Liver (tissue), 9 donors: Measurements from ENCODE around the gene RAPSN. TPM values are rescaled to one million over a fixed set of nuclear protein-coding genes. Genes with fewer than 3 reads are reported as not detected.

Experiments used
- DNase-seq: peaks from one replicate; pipeline ENCODE4 v3.0.0-alpha.2; 2017; ENCODE audit warnings: low spot score
- H3K27ac ChIP-seq, 2 donors: one replicate each; pipeline ENCODE4 v1.7.0; 2013; ENCODE audit warnings: inconsistent platforms in 2 of 2, low read length in 2 of 2, control low read depth in 1 of 2, low read depth in 1 of 2, mild to moderate bottlenecking in 1 of 2
- H3K27me3 ChIP-seq, 4 donors: one replicate each; pipeline versions ENCODE4 v1.6.1 to v1.7.0; 2013; ENCODE audit warnings: low read length in 3 of 4, inconsistent platforms in 1 of 4, mild to moderate bottlenecking in 1 of 4, moderate library complexity in 1 of 4; ENCODE audit not compliant: control insufficient read depth in 4 of 4, insufficient read depth in 4 of 4
- H3K36me3 ChIP-seq, 4 donors: one replicate each; pipeline versions ENCODE4 v1.6.1 to v1.7.0; 2013; ENCODE audit warnings: low read length in 3 of 4, mild to moderate bottlenecking in 3 of 4, low read depth in 1 of 4, moderate library complexity in 1 of 4; ENCODE audit not compliant: control insufficient read depth in 4 of 4, insufficient read depth in 3 of 4
- H3K4me1 ChIP-seq, 4 donors: one replicate each; pipeline versions ENCODE4 v1.6.1 to v1.7.0; 2013; ENCODE audit warnings: low read length in 3 of 4, mild to moderate bottlenecking in 3 of 4, moderate library complexity in 1 of 4; ENCODE audit not compliant: control insufficient read depth in 4 of 4, insufficient read depth in 4 of 4
- H3K4me3 ChIP-seq, 3 donors: one replicate each; pipeline versions ENCODE4 v1.6.1 to v1.7.0; 2013; ENCODE audit warnings: low read length in 3 of 3, control low read depth in 1 of 3, low read depth in 1 of 3, mild to moderate bottlenecking in 1 of 3
- H3K9ac ChIP-seq, 2 donors: one replicate each; pipeline ENCODE4 v1.7.0; 2013; ENCODE audit warnings: low read length in 2 of 2, mild to moderate bottlenecking in 2 of 2, moderate library complexity in 2 of 2, control low read depth in 1 of 2, low read depth in 1 of 2
- H3K9me3 ChIP-seq, 4 donors: one replicate each; pipeline versions ENCODE4 v1.6.1 to v1.7.0; 2013; ENCODE audit warnings: low read length in 3 of 4; ENCODE audit not compliant: control insufficient read depth in 4 of 4
- ATF3 ChIP-seq: IDR thresholded peaks from 2 replicates; pipeline ENCODE4 v1.6.1; 2016; ENCODE audit warnings: antibody characterized with exemption
- CTCF ChIP-seq: fragments of 150-350 bp; IDR thresholded peaks from 2 replicates; pipeline ENCODE4 v1.5.1; 2017; ENCODE audit warnings: improper control_type of control experiment, low read depth, low read length; ENCODE audit not compliant: missing input control
- FOXA2 ChIP-seq: IDR thresholded peaks from 2 replicates; pipeline ENCODE4 v1.6.1; 2016; ENCODE audit warnings: antibody characterized with exemption
- GABPA ChIP-seq, 2 donors: IDR thresholded peaks in 1 of 2; conservative IDR thresholded peaks in 1 of 2; 2 replicates each; pipeline ENCODE4 v1.6.1; 2016; ENCODE audit warnings: antibody characterized with exemption in 2 of 2, mild to moderate bottlenecking in 1 of 2, moderate library complexity in 1 of 2
- HNF4A ChIP-seq, 2 donors: conservative IDR thresholded peaks; 2 replicates each; pipeline ENCODE4 v1.6.1; 2016; ENCODE audit warnings: antibody characterized with exemption in 2 of 2, mild to moderate bottlenecking in 2 of 2
- JUND ChIP-seq, 2 donors: IDR thresholded peaks; 2 replicates each; pipeline ENCODE4 v1.6.1; 2016; ENCODE audit warnings: antibody characterized with exemption in 2 of 2
- MAX ChIP-seq: IDR thresholded peaks from 2 replicates; pipeline ENCODE4 v1.6.1; 2016; ENCODE audit warnings: antibody characterized with exemption
- NR2F2 ChIP-seq: IDR thresholded peaks from 2 replicates; pipeline ENCODE4 v1.6.1; 2016; ENCODE audit warnings: antibody characterized with exemption
- RAD21 ChIP-seq, 2 donors: IDR thresholded peaks; 2 replicates each; pipeline ENCODE4 v1.6.1; 2016; ENCODE audit warnings: antibody characterized with exemption in 2 of 2, mild to moderate bottlenecking in 2 of 2
- REST ChIP-seq: IDR thresholded peaks from 2 replicates; pipeline ENCODE4 v1.6.1; 2016; ENCODE audit warnings: antibody characterized with exemption, mild to moderate bottlenecking
- RXRA ChIP-seq, 2 donors: IDR thresholded peaks; 2 replicates each; pipeline ENCODE4 v1.6.1; 2017 to 2018; ENCODE audit warnings: antibody characterized with exemption in 2 of 2, mild to moderate bottlenecking in 1 of 2
- SP1 ChIP-seq: IDR thresholded peaks from 2 replicates; pipeline ENCODE4 v1.6.1; 2018; ENCODE audit warnings: antibody characterized with exemption, mild to moderate bottlenecking
- TAF1 ChIP-seq: conservative IDR thresholded peaks from 2 replicates; pipeline ENCODE4 v1.6.1; 2016; ENCODE audit warnings: antibody characterized with exemption, mild to moderate bottlenecking
- YY1 ChIP-seq: IDR thresholded peaks from 2 replicates; pipeline ENCODE4 v1.6.1; 2016; ENCODE audit warnings: antibody characterized with exemption, mild to moderate bottlenecking
- ZBTB33 ChIP-seq: IDR thresholded peaks from 2 replicates; pipeline ENCODE4 v1.6.1; 2016; ENCODE audit warnings: antibody characterized with exemption
- WGBS: extraction: QIAGEN DNeasy Blood & Tissue Kit; methylation state at CpG from one replicate; pipeline ENCODE4 v1.1.7; 2013; 5-methylcytosine and 5-hydroxymethylcytosine counted together
- polyA plus RNA-seq, 2 donors: library from polyadenylated mRNA; stranded (reverse) in 1 of 2; unstranded in 1 of 2; fragments of 200-250 nt in 1 of 2; fragments of >200 nt in 1 of 2; fragmentation: Nextera tagmentation in 1 of 2; extraction: Ambion mirVana in 1 of 2; gene quantifications; one replicate each; pipeline versions ENCODE4 v1.2.1 to v1.2.3, GENCODE V29; 2013 to 2015
- total RNA-seq, 2 donors: library from RNA; depleted of rRNA; stranded (reverse); fragments of >200 nt; gene quantifications; one replicate each; pipeline ENCODE4 v1.2.3, GENCODE V29; 2014
- donor health status: healthy.
- donor health status: healthy.
- donor health status: healthy.
- donor health status: healthy.
- donor health status: healthy.

RAPSN gene
- total and polyA plus RNA-seq, 4 donors = 0.12 to 0.59 (median 0.28) TPM; not detected in 1

- Histone ChIP-seq H3K36me3 (peaks cover 10 to 48% (median 46%) of the 10 kb centered on the region in 4 donors), H3K9me3 (no peaks in the 10 kb centered on the region), H3K4me3 (no peak overlapping the region), H3K27me3 (no peaks in the 10 kb centered on the region), H3K4me1 (peaks cover 9 to 58% (median 48%) of the 10 kb centered on the region in 4 donors), H3K27ac (peak overlapping the region in 1 of 2 donors; percentile 57), H3K9ac (no peak overlapping the region)
- DNase-seq = no peak
- WGBS = 86% methylated on average over 7 of the region's 7 CpGs
- TF ChIP-seq ATF3 (no peak), SP1 (peak; percentile 14), NR2F2 (no peak), MAX (no peak), RXRA (IDR thresholded peaks at IDR 0.05) (peak in 1 of 2 donors; percentile 21), REST (no peak), CTCF (no peak), HNF4A (conservative IDR thresholded peaks at IDR 0.05) (peak; percentile 47 to 60), TAF1 (no peak), GABPA (IDR thresholded peaks at IDR 0.05 in 1 of 2, conservative IDR thresholded peaks at IDR 0.05 in 1 of 2) (no peak)
These were observed 20.6 kb upstream of the RAPSN start for GRCh38 chr11:47469361-47470179.

- Histone ChIP-seq H3K36me3 (peaks cover 9 to 41% (median 40%) of the 10 kb centered on the region in 4 donors), H3K9me3 (no peaks in the 10 kb centered on the region), H3K9ac (no peak overlapping the region), H3K27ac (no peak overlapping the region), H3K4me1 (peaks cover 9 to 58% (median 48%) of the 10 kb centered on the region in 4 donors), H3K4me3 (no peak overlapping the region), H3K27me3 (no peaks in the 10 kb centered on the region)
- DNase-seq = no peak
- 42% methylated on average over 8 of the region's 8 CpGs for WGBS
- TF ChIP-seq ZBTB33 (no peak), REST (no peak), NR2F2 (peak; percentile 92), JUND (IDR thresholded peaks at IDR 0.05) (no peak), RXRA (IDR thresholded peaks at IDR 0.05) (peak; percentile 41 to 71), RAD21 (IDR thresholded peaks at IDR 0.05) (no peak), GABPA (IDR thresholded peaks at IDR 0.05 in 1 of 2, conservative IDR thresholded peaks at IDR 0.05 in 1 of 2) (no peak), SP1 (peak; percentile 8), ATF3 (no peak), MAX (no peak), FOXA2 (no peak), HNF4A (conservative IDR thresholded peaks at IDR 0.05) (peak; percentile 21 to 34), TAF1 (no peak), YY1 (peak; percentile 56)
These were observed 19.8 kb upstream of the RAPSN start for GRCh38 chr11:47468598-47469214.
